ENCODE results near the gene C1orf141. TPM values are rescaled to one million over a fixed set of nuclear protein-coding genes. Genes with fewer than 3 reads are reported as not detected.

C1orf141 gene
- total and polyA plus RNA-seq, 2 of the 8 experiments (the other 6 are each of a cell fraction or from before 2014, with no cell fraction given): not detected

- ChIA-PET CTCF (ENCODE audit: partially characterized antibody) (interaction anchor here (0.7 to 1.1 kb wide), 4 partner anchors 10 to 144 kb away, joined by 3 to 5 read pairs (median 3); no protein-coding TSS in a partner anchor), POLR2A (ENCODE audit: partially characterized antibody) (no interaction called here)
- no peak overlapping the region for H3K56ac ChIP-seq (replicated peaks; ENCODE audit: insufficient read length, low read depth, low read length)
- H2BK120ac ChIP-seq (replicated peaks; ENCODE audit: low read depth, low read length): no peak overlapping the region
- no peak overlapping the region for H3K23ac ChIP-seq (ENCODE audit: insufficient read length)
- H3K9ac ChIP-seq (replicated peaks in 1 of 4; ENCODE audit: extremely low read depth in 1 of 4, low read depth in 3 of 4, low read length in 3 of 4): no peak overlapping the region
- H2BK15ac ChIP-seq (ENCODE audit: low read length): no peak overlapping the region
- no peak for DNase-seq (ENCODE audit: low read depth in 1 of 2, low spot score in 2 of 2)
- H3K36me3 ChIP-seq (ENCODE audit: control insufficient read depth in 2 of 4, insufficient read depth in 4 of 4, low read length in 3 of 4): no peaks in the 10 kb centered on the region
- no peak overlapping the region for H2BK5ac ChIP-seq (ENCODE audit: low read depth, low read length)
- H4K91ac ChIP-seq (replicated peaks; ENCODE audit: insufficient read length, low read length): no peak overlapping the region
- no peak overlapping the region for H2BK12ac ChIP-seq (ENCODE audit: low read depth, low read length)
- H3K4ac ChIP-seq (replicated peaks; ENCODE audit: insufficient read length, low read depth, low read length): no peak overlapping the region
- no peak overlapping the region for H4K5ac ChIP-seq (ENCODE audit: insufficient read length, low read depth, low read length)
- no peak for TF ChIP-seq RXRA (IDR thresholded peaks at IDR 0.05; ENCODE audit: insufficient read depth, low read depth, low read length)
- TF ChIP-seq TAF1 (IDR thresholded peaks at IDR 0.05; ENCODE audit: low read depth, low read length): no peak
- H2AFZ ChIP-seq (ENCODE audit: low read length): no peak overlapping the region
- no peaks in the 10 kb centered on the region for H3K9me3 ChIP-seq (ENCODE audit: insufficient read depth in 2 of 2, low read depth in 1 of 2, low read length in 1 of 2)
- H3K4me2 ChIP-seq (ENCODE audit: insufficient read depth in 1 of 2, low read depth in 2 of 2, low read length in 2 of 2): no peak overlapping the region
- no peak overlapping the region for H2BK20ac ChIP-seq (ENCODE audit: low read length)
- no peaks in the 10 kb centered on the region for H3K79me1 ChIP-seq (ENCODE audit: low read depth, low read length)
- H3K23me2 ChIP-seq (ENCODE audit: low read depth, low read length): no peaks in the 10 kb centered on the region
- H3K27me3 ChIP-seq (replicated peaks in 1 of 4; ENCODE audit: control insufficient read depth in 3 of 4, extremely low read depth in 1 of 4, insufficient read depth in 3 of 4, low read length in 3 of 4): no peaks in the 10 kb centered on the region
- H4K8ac ChIP-seq (ENCODE audit: extremely low read depth, insufficient read depth, low read length): no peak overlapping the region
- H3K18ac ChIP-seq (ENCODE audit: extremely low read depth, low read length): no peak overlapping the region
- 85% methylated on average over 3 of the region's 3 CpGs; no CpG with 5 or more reads in 1 of the 2 experiments for WGBS, 2 experiments (ENCODE audit: extremely low coverage in 1 of 2, insufficient coverage in 1 of 2, insufficient read length in 1 of 2, insufficient replicate concordance in 2 of 2, low coverage in 1 of 2, low lambda C conversion rate in 2 of 2, missing lambda C conversion rate in 1 of 2)
- H3K14ac ChIP-seq (ENCODE audit: insufficient read length): no peak overlapping the region
- no peaks in the 10 kb centered on the region for H3K79me2 ChIP-seq (ENCODE audit: control insufficient read depth in 1 of 2, insufficient read depth in 2 of 2, low read length in 2 of 2)
- H2AK5ac ChIP-seq (ENCODE audit: low read depth, low read length): no peak overlapping the region
- no peak overlapping the region for H3K4me3 ChIP-seq (ENCODE audit: extremely low read depth in 1 of 4, insufficient read depth in 2 of 4, low read depth in 3 of 4, low read length in 4 of 4)
- no peaks in the 10 kb centered on the region for H3K4me1 ChIP-seq (replicated peaks in 1 of 4; ENCODE audit: control insufficient read depth in 3 of 4, insufficient read depth in 4 of 4, low read length in 3 of 4)
- FAIRE-seq: no peak
- no peak overlapping the region for H3K27ac ChIP-seq (ENCODE audit: low read depth, low read length)
- no peaks in the 10 kb centered on the region for H4K20me1 ChIP-seq (replicated peaks in 1 of 2; ENCODE audit: control insufficient read depth in 1 of 2, insufficient read depth in 2 of 2, low read length in 2 of 2)
Observed at GRCh38 chr1:67118646-67119045, 16.1 kb downstream of the C1orf141 start.

All from H1 (cell line).